Heart left ventricle (tissue), 16 donors: ENCODE results near the gene OR9G4. TPM values are rescaled to one million over a fixed set of nuclear protein-coding genes. Genes with fewer than 3 reads are reported as not detected.

Source experiments
- ATAC-seq, 4 donors: fragments of 200-7000 bp; cut with Tn5 transposase; one replicate each; pipeline ENCODE4 v1.9.1; 2020 to 2022; ENCODE audit warnings: moderate library complexity in 4 of 4, mild to moderate bottlenecking in 3 of 4, moderate number of reproducible peaks in 1 of 4
- DNase-seq, 5 donors: peaks; one replicate each; pipeline ENCODE4 v3.0.0-alpha.2; 2020
- H3K27ac ChIP-seq, 12 donors: fragments of 200-600 bp; sonication (generic) in 4 of 12; one replicate each; pipeline versions ENCODE4 v1.5.0 to v1.8.0; 2016 to 2022; ENCODE audit warnings: mild to moderate bottlenecking in 2 of 12
- H3K27me3 ChIP-seq, 9 donors: fragments of 200-600 bp; sonication (generic) in 2 of 9; one replicate each; pipeline versions ENCODE4 v1.5.1 to v1.8.0; 2016 to 2022; ENCODE audit warnings: mild to moderate bottlenecking in 3 of 9
- H3K36me3 ChIP-seq, 9 donors: fragments of 200-600 bp; sonication (generic) in 2 of 9; one replicate each; pipeline versions ENCODE4 v1.5.0 to v1.8.0; 2018 to 2022; ENCODE audit warnings: mild to moderate bottlenecking in 2 of 9
- H3K4me1 ChIP-seq, 12 donors: fragments of 200-600 bp; sonication (generic) in 4 of 12; one replicate each; pipeline versions ENCODE4 v1.5.0 to v1.8.0; 2016 to 2022; ENCODE audit warnings: mild to moderate bottlenecking in 3 of 12
- H3K4me3 ChIP-seq, 12 donors: fragments of 200-600 bp; sonication (generic) in 4 of 12; one replicate each; pipeline versions ENCODE4 v1.5.0 to v1.8.0; 2017 to 2022; ENCODE audit warnings: mild to moderate bottlenecking in 9 of 12, moderate library complexity in 4 of 12
- H3K9me3 ChIP-seq, 12 donors: fragments of 200-600 bp; sonication (generic) in 4 of 12; one replicate each; pipeline versions ENCODE4 v1.5.0 to v1.8.0; 2016 to 2022; ENCODE audit warnings: mild to moderate bottlenecking in 1 of 12
- CTCF ChIP-seq, 12 donors: fragments of 200-600 bp; sonication (generic) in 4 of 12; IDR thresholded peaks; one replicate each; pipeline versions ENCODE4 v1.5.0 to v1.8.0; 2018 to 2022; ENCODE audit warnings: antibody characterized with exemption in 12 of 12, mild to moderate bottlenecking in 5 of 12
- POLR2A ChIP-seq, 2 donors: fragments of 450-650 bp; IDR thresholded peaks; one replicate each; pipeline ENCODE4 v1.6.1; 2017; ENCODE audit warnings: antibody characterized with exemption in 2 of 2, mild to moderate bottlenecking in 2 of 2, moderate library complexity in 2 of 2
- WGBS, 4 donors: extraction: QIAGEN DNeasy Blood & Tissue Kit in 2 of 4; methylation state at CpG; one replicate each; pipeline versions ENCODE4 v1.1.5 to v1.1.7; 2013 to 2018; 5-methylcytosine and 5-hydroxymethylcytosine counted together
- intact Hi-C, 10 donors: fragments of 100-400 bp; cut with DNase I; formaldehyde crosslinking; loops; one replicate each; pipeline versions ENCODE4 v1.11.1 to v1.14.2; 2022
- polyA plus RNA-seq, 2 donors: library from polyadenylated mRNA; stranded (reverse); fragments of 200-250 nt; gene quantifications; one replicate each; pipeline ENCODE4 v1.2.3, GENCODE V29; 2013
- total RNA-seq, 9 donors: library from RNA; depleted of rRNA in 2 of 9; stranded (reverse); fragments of >200 nt in 2 of 9; fragmentation: NEBNext Ultra II Directional in 3 of 9; extraction: Animal tissue kit (Norgen Biotek cat#: 25700) in 3 of 9; gene quantifications; one replicate each; pipeline versions ENCODE4 v1.1.0 to v1.2.4, GENCODE V29; 2016 to 2023
- donor health status: ischemic (EF 13 %, LVEDD 7.1; RV severe dilation, severe dysfunction).
- donor health status: healthy with polysubstance abuse.
- donor health status: DM: no; HTN: yes; CAD: no.
- donor health status: DM: no; HTN: no; CAD: no.
- donor health status: ischemic (EF 25% LVEDD 6.9; RV normal size, moderate dysfunction).
- donor health status: ischemic (EF 25% LVEDD 5.7; RV mildly dilated, moderate dysfunction).
- donor health status: healthy.
- donor health status: DM: yes; HTN: yes; CAD: no.
- donor health status: ischemic (EF 35%, LVEDD 5.7; RV mildly dilated, moderate dysfunction).
- donor health status: nonischemic (EF 11% LVEDD 7.7; RV severe dilation, severe dysfunction).
- donor health status: DM: yes; HTN: yes; CAD: no.
- donor health status: PGD.
- donor health status: ischemic (EF 29% LVEDD 5.4; RV normal size, mild dysfunction).
- donor health status: nonischemic (EF 23%, LVEDD 6.1; RV moderate dilation, normal function).

Gene OR9G4
- total and polyA plus RNA-seq, 11 donors: not detected

- intact Hi-C loops: loop anchor here in 1 of 10 donors (5.0 kb wide), 1 partner anchor 123 kb away; the partner anchor contains the start of gene OR5AP2
- no peaks in the 10 kb centered on the region for H3K36me3 ChIP-seq
- H3K4me1 ChIP-seq: no peaks in the 10 kb centered on the region
- ATAC-seq: no peak
- H3K4me3 ChIP-seq: no peak overlapping the region
- no peak for DNase-seq
- H3K27me3 ChIP-seq: peaks cover 0 to 5% (median 0%) of the 10 kb centered on the region in 9 donors
- H3K27ac ChIP-seq: no peak overlapping the region
- 79 to 84% (median 79%) methylated on average over 4 of the region's 4 CpGs for WGBS, 4 donors
- no peak for TF ChIP-seq POLR2A (IDR thresholded peaks at IDR 0.05)
- no peaks in the 10 kb centered on the region for H3K9me3 ChIP-seq
Measured at GRCh38 chr11:56764976-56765375, 16.5 kb upstream of the OR9G4 start.

GRCh38 chr11:56751480-56751879 is 3.0 kb upstream of the OR9G4 start:
- ATAC-seq (no peak), DNase-seq (no peak)
- no peaks in the 10 kb centered on the region for H3K27me3 ChIP-seq
- no peak for TF ChIP-seq CTCF (IDR thresholded peaks at IDR 0.05)
- 72 to 91% (median 82%) methylated on average over 5 of the region's 5 CpGs for WGBS, 4 donors
- H3K9me3 ChIP-seq: peaks cover 0 to 8% (median 0%) of the 10 kb centered on the region in 12 donors
- H3K4me3 ChIP-seq: no peak overlapping the region
- H3K36me3 ChIP-seq: no peaks in the 10 kb centered on the region
- no peaks in the 10 kb centered on the region for H3K4me1 ChIP-seq
- H3K27ac ChIP-seq: no peak overlapping the region
- intact Hi-C loops: no loop called here

- Histone ChIP-seq H3K9me3 (peaks cover 0 to 8% (median 0%) of the 10 kb centered on the region in 12 donors), H3K27me3 (no peaks in the 10 kb centered on the region), H3K4me1 (no peaks in the 10 kb centered on the region), H3K4me3 (no peak overlapping the region), H3K36me3 (no peaks in the 10 kb centered on the region), H3K27ac (no peak overlapping the region)
- TF ChIP-seq POLR2A (IDR thresholded peaks at IDR 0.05): no peak
- TF ChIP-seq CTCF (IDR thresholded peaks at IDR 0.05): no peak
- ATAC-seq (no peak), DNase-seq (no peak)
- WGBS, 4 donors: 88 to 91% (median 89%) methylated on average over 5 of the region's 5 CpGs
- intact Hi-C loops: no loop called here
Measured at GRCh38 chr11:56750190-56750589, 1.7 kb upstream of the OR9G4 start.

- no peak for TF ChIP-seq POLR2A (IDR thresholded peaks at IDR 0.05)
- TF ChIP-seq CTCF (IDR thresholded peaks at IDR 0.05): no peak
- H3K9me3 ChIP-seq: no peaks in the 10 kb centered on the region
- H3K36me3 ChIP-seq: no peaks in the 10 kb centered on the region
- DNase-seq: no peak
- intact Hi-C loops: no loop called here
- WGBS, 4 donors: 63 to 81% (median 74%) methylated on average over 4 of the region's 4 CpGs
- H3K4me3 ChIP-seq: no peak overlapping the region
- H3K27ac ChIP-seq: no peak overlapping the region
- H3K4me1 ChIP-seq: no peaks in the 10 kb centered on the region
- ATAC-seq: no peak
- no peaks in the 10 kb centered on the region for H3K27me3 ChIP-seq
Measured at GRCh38 chr11:56740886-56741285, 7.6 kb downstream of the OR9G4 start.

- Histone ChIP-seq H3K9me3 (no peaks in the 10 kb centered on the region), H3K27ac (no peak overlapping the region), H3K4me3 (no peak overlapping the region), H3K4me1 (no peaks in the 10 kb centered on the region), H3K27me3 (no peaks in the 10 kb centered on the region), H3K36me3 (no peaks in the 10 kb centered on the region)
- ATAC-seq (no peak), DNase-seq (no peak)
- intact Hi-C loops: no loop called here
- TF ChIP-seq POLR2A (IDR thresholded peaks at IDR 0.05) (no peak), CTCF (IDR thresholded peaks at IDR 0.05) (no peak)
- 67 to 88% (median 77%) methylated on average over 3 of the region's 3 CpGs for WGBS, 4 donors
Measured at GRCh38 chr11:56740107-56740506, 8.4 kb downstream of the OR9G4 start.
